GM23338 (cell line): ENCODE results near the gene RWDD3. TPM values are rescaled to one million over a fixed set of nuclear protein-coding genes. Genes with fewer than 3 reads are reported as not detected.

Experiments used
- ATAC-seq: fragments of 200-7000 bp; cut with Tn5 transposase; 3 replicates; pipeline ENCODE4 v1.9.1; 2020
- DNase-seq: peaks from one replicate; pipeline ENCODE4 v3.0.0-alpha.2; 2015; ENCODE audit warnings: low spot score
- H2AFZ ChIP-seq: fragments of 200-600 bp; sonication (generic); 2 replicates; pipeline ENCODE4 v1.8.0; 2016; ENCODE audit warnings: antibody characterized with exemption, mild to moderate bottlenecking, moderate library complexity
- H3F3A ChIP-seq: fragments of 200-600 bp; sonication (generic); replicated peaks from 2 replicates; pipeline ENCODE4 v1.8.0; 2017; ENCODE audit warnings: antibody characterized with exemption, mixed run types, low read depth
- H3K27ac ChIP-seq: fragments of 200-600 bp; sonication (generic); 2 replicates; pipeline ENCODE4 v1.6.1; 2016; ENCODE audit warnings: low read depth
- H3K27me3 ChIP-seq: fragments of 200-600 bp; sonication (generic); 2 replicates; pipeline ENCODE4 v1.8.0; 2016; ENCODE audit warnings: mild to moderate bottlenecking, mixed run types, moderate library complexity; ENCODE audit not compliant: insufficient read depth
- H3K36me3 ChIP-seq: fragments of 200-600 bp; sonication (generic); 2 replicates; pipeline ENCODE4 v1.8.0; 2016; ENCODE audit warnings: mild to moderate bottlenecking; ENCODE audit not compliant: insufficient read depth
- H3K4me1 ChIP-seq: fragments of 200-600 bp; sonication (generic); 2 replicates; pipeline ENCODE4 v1.8.0; 2016; ENCODE audit warnings: mild to moderate bottlenecking, moderate library complexity; ENCODE audit not compliant: insufficient read depth
- H3K4me2 ChIP-seq: fragments of 200-600 bp; sonication (generic); 2 replicates; pipeline ENCODE4 v1.7.1; 2017; ENCODE audit warnings: mixed run types
- H3K4me3 ChIP-seq: fragments of 200-600 bp; sonication (generic); 2 replicates; pipeline ENCODE4 v1.6.1; 2016; ENCODE audit warnings: mixed run types
- H3K79me2 ChIP-seq: fragments of 200-600 bp; sonication (generic); replicated peaks from 2 replicates; pipeline ENCODE4 v1.8.0; 2017; ENCODE audit warnings: mild to moderate bottlenecking; ENCODE audit not compliant: insufficient read depth
- H3K9me2 ChIP-seq: fragments of 200-600 bp; sonication (generic); 2 replicates; pipeline ENCODE4 v1.8.0; 2017; ENCODE audit not compliant: insufficient read depth
- H4K20me1 ChIP-seq: fragments of 200-600 bp; sonication (generic); replicated peaks from 2 replicates; pipeline ENCODE4 v1.8.0; 2017; ENCODE audit warnings: mild to moderate bottlenecking; ENCODE audit not compliant: insufficient read depth
- H3K27ac Mint-ChIP-seq: 2 replicates; pipeline ENCODE4 v1.8.0; 2020; ENCODE audit warnings: inconsistent platforms, mild to moderate bottlenecking, moderate library complexity, mixed read lengths
- H3K27me3 Mint-ChIP-seq: 3 replicates; pipeline ENCODE4 v1.8.0; 2022; ENCODE audit warnings: low read depth, mild to moderate bottlenecking, moderate library complexity, mixed read lengths, inconsistent platforms; ENCODE audit not compliant: insufficient read depth, poor library complexity
- H3K36me3 Mint-ChIP-seq: 3 replicates; pipeline ENCODE4 v1.8.0; 2021; ENCODE audit warnings: low read depth, mild to moderate bottlenecking, inconsistent platforms, moderate library complexity, mixed read lengths
- H3K4me1 Mint-ChIP-seq: 3 replicates; pipeline ENCODE4 v1.8.0; 2020; ENCODE audit warnings: mild to moderate bottlenecking, inconsistent platforms, mixed read lengths
- H3K4me3 Mint-ChIP-seq: 3 replicates; pipeline ENCODE4 v1.8.0; 2021; ENCODE audit warnings: moderate library complexity, mild to moderate bottlenecking, inconsistent platforms, mixed read lengths
- H3K9me3 Mint-ChIP-seq: 3 replicates; pipeline ENCODE4 v1.8.0; 2020; ENCODE audit warnings: moderate library complexity, mild to moderate bottlenecking, inconsistent platforms, mixed read lengths
- CREB1 ChIP-seq: fragments of 250-450 bp; sonication (Bioruptor Pico); IDR thresholded peaks from 2 replicates; pipeline ENCODE4 v1.5.0; 2020; ENCODE audit warnings: low read depth, mild to moderate bottlenecking, moderate library complexity
- CTCF ChIP-seq, 2 experiments: fragments of 200-600 bp in 1 of 2; sonication (generic) in 1 of 2; conservative IDR thresholded peaks; 2 replicates each; pipeline versions ENCODE4 v1.5.1 to v1.6.1; 2016 to 2017; ENCODE audit warnings: antibody characterized with exemption in 2 of 2, low read depth in 2 of 2, mild to moderate bottlenecking in 2 of 2, moderate library complexity in 1 of 2
- EZH2 ChIP-seq: fragments of 200-600 bp; sonication (generic); IDR thresholded peaks from one replicate; pipeline ENCODE4 v1.8.0; 2017; ENCODE audit warnings: antibody characterized with exemption, mild to moderate bottlenecking, low read depth; ENCODE audit not compliant: unreplicated experiment
- NANOG ChIP-seq: IDR thresholded peaks from 2 replicates; pipeline ENCODE4 v1.6.1; 2016; ENCODE audit warnings: antibody characterized with exemption, borderline replicate concordance
- POLR2AphosphoS5 ChIP-seq: IDR thresholded peaks from 2 replicates; pipeline ENCODE4 v1.6.1; 2016; ENCODE audit warnings: antibody characterized with exemption, low read depth
- REST ChIP-seq: IDR thresholded peaks from one replicate; pipeline ENCODE4 v1.6.1; 2018; ENCODE audit warnings: antibody characterized with exemption; ENCODE audit not compliant: unreplicated experiment
- STAT1 ChIP-seq: IDR thresholded peaks from one replicate; pipeline ENCODE4 v1.6.1; 2016; ENCODE audit warnings: antibody characterized with exemption; ENCODE audit not compliant: unreplicated experiment
- ZNF114 ChIP-seq: fragments of 250-450 bp; sonication (Bioruptor Pico); IDR thresholded peaks from 2 replicates; pipeline ENCODE4 v1.5.0; 2020; ENCODE audit warnings: mild to moderate bottlenecking, moderate library complexity
- ZNF331 ChIP-seq: fragments of 250-450 bp; sonication (Bioruptor Pico); IDR thresholded peaks from 2 replicates; pipeline ENCODE4 v1.5.0; 2020; ENCODE audit warnings: low read depth, mild to moderate bottlenecking, moderate library complexity
- ZNF462 ChIP-seq: fragments of 250-450 bp; sonication (Bioruptor Pico); IDR thresholded peaks from 2 replicates; pipeline ENCODE4 v1.5.0; 2020; ENCODE audit warnings: mild to moderate bottlenecking, moderate library complexity
- polyA plus RNA-seq: library from polyadenylated mRNA; unstranded; fragments of >200 nt; fragmentation: Nextera tagmentation; extraction: Ambion mirVana; gene quantifications from 2 replicates; pipeline ENCODE4 v1.2.1, GENCODE V29; 2016
- total RNA-seq: library from RNA; depleted of rRNA; stranded (reverse); fragments of >200 nt; shearing (Covaris generic); gene quantifications from 2 replicates; pipeline ENCODE4 v1.2.3, GENCODE V29; 2014
- TF ChIP-seq, protein P1 (sequence below): IDR thresholded peaks from 2 replicates; pipeline ENCODE4 v1.6.1; 2016; ENCODE audit warnings: antibody characterized with exemption

Gene RWDD3
- total and polyA plus RNA-seq, 2 experiments from 2014 or later: 19.3 to 50.7 TPM

GRCh38 chr1:95278173-95279006 is 44.4 kb downstream of the RWDD3 start (continued):
- TF ChIP-seq ZNF462 (CRISPR knock-in tag): no peak
- TF ChIP-seq STAT1: no peak
- no peak for TF ChIP-seq EZH2
- no peak for TF ChIP-seq CREB1
- TF ChIP-seq, protein P1, sequence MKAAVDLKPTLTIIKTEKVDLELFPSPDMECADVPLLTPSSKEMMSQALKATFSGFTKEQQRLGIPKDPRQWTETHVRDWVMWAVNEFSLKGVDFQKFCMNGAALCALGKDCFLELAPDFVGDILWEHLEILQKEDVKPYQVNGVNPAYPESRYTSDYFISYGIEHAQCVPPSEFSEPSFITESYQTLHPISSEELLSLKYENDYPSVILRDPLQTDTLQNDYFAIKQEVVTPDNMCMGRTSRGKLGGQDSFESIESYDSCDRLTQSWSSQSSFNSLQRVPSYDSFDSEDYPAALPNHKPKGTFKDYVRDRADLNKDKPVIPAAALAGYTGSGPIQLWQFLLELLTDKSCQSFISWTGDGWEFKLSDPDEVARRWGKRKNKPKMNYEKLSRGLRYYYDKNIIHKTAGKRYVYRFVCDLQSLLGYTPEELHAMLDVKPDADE: no peak

- peaks cover 10% of the 10 kb centered on the region for H3K4me1 ChIP-seq
- H4K20me1 ChIP-seq: no peaks in the 10 kb centered on the region
- H3K4me3 ChIP-seq: no peak overlapping the region
- H3K4me3 Mint-ChIP-seq: no peak overlapping the region
- no peak overlapping the region for H3K27ac Mint-ChIP-seq
- DNase-seq (no peak), ATAC-seq (no peak)
- no peaks in the 10 kb centered on the region for H3K36me3 ChIP-seq
- H3K27me3 Mint-ChIP-seq: no peaks in the 10 kb centered on the region
- no peaks in the 10 kb centered on the region for H3K27me3 ChIP-seq
- H3K79me2 ChIP-seq: no peaks in the 10 kb centered on the region
- no peaks in the 10 kb centered on the region for H3K36me3 Mint-ChIP-seq
- H3K9me3 Mint-ChIP-seq: no peaks in the 10 kb centered on the region
- no peak overlapping the region for H2AFZ ChIP-seq
- no peaks in the 10 kb centered on the region for H3F3A ChIP-seq
- peaks cover 14% of the 10 kb centered on the region; the same call in 2 of the 3 replicates for H3K4me1 Mint-ChIP-seq
- no peaks in the 10 kb centered on the region for H3K9me2 ChIP-seq
- H3K4me2 ChIP-seq: peak overlapping the region; percentile 22; the same call in 1 of the 2 replicates
- H3K27ac ChIP-seq: no peak overlapping the region
- TF ChIP-seq EZH2 (no peak), CTCF (conservative IDR thresholded peaks at IDR 0.05; ENCODE audit: low read depth in 2 of 2) (no peak), POLR2AphosphoS5 (no peak), ZNF331 (no peak), REST (no peak), NANOG (no peak), ZNF114 (CRISPR knock-in tag) (no peak)
Observed at GRCh38 chr1:95281781-95282517, 47.9 kb downstream of the RWDD3 start.
